AG20443 (cell line): ENCODE measurements around the gene LMO7.
"Not testable (repeated sequence)": the region's sequence is repeated elsewhere in the genome, so short reads cannot be mapped to it uniquely, and the experiment has no call there.

Experiments
- DNase-seq: peaks from one replicate; pipeline ENCODE4 v3.0.0; 2012; ENCODE audit warnings: low spot score, mixed read lengths

LMO7 gene

DNA sequence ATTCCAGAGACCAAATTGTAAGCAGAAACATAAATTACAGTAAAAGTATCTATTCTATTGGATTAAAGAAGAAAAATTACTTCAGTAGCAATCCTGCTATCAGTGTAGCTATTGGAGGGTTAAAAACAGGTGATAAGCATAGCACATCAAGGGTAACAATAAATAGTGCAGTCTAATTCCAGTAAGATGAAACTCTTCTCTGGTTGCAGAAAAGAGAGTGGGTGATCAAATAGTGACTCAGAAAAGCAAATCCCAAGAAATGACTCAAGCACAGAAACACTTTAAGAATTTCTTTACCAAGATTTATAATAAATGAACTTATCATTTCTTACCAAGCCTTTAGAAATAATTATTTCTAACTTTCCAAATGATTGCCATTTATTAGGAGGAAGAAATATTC is 135.7 kb downstream of the LMO7 start:
- peak; percentile 50 for DNase-seq

DNA sequence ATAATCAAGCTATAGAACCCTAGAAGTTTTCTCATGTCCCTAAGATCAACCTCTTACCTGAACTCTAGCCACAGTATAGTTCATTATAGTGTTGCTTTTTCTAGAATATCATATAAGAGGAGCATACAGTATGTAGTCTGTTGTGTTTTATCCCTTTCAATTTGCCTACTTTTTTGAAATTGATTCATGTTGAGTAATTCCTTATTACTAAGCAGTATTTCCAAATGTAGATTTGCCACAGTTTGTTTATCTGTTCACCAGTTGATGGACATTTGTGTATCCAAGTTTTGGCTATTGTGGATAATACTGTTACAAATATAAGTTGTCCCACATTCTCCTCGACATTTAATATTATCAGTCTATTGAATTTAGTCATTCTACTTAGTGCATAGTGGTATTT is 138.0 kb downstream of the LMO7 start:
- no peak for DNase-seq

DNA sequence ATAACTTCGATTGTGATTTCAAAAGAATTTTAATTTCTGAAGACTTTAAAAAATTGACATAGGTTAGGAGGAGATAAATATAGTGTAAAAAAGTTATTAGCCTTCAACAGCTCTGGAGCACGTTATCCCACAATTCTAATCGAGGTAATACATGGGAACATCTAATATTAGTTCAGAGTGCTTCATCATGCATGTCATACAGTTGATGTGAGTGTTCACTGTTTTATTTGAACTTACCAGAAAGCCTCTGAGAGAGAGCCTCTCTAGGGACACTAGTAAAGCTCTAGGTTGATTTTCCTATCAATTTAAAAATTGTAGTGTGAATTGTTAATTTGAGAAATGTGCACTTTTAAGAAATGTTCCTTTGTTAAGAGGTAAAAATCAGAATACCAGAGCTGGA is 140.4 kb downstream of the LMO7 start:
- no peak for DNase-seq

DNA sequence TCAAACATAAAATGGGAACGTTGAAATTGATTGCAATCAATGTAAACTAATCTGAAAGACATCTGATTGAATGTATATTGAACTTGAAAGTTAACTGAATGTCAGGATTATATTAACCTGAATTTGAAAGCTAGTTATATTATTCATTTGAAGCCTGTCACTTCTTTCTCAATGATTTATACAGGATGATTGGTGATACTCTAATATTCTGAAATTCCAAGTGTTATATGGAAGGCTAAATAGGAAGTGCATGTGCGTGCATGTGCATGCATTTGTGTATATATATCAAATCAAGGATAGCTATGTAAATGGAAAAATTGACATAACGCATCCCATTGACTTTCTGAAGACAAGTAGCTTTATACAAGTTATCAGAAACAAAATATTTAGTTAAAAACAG is 143.3 kb downstream of the LMO7 start:
- no peak for DNase-seq

DNA sequence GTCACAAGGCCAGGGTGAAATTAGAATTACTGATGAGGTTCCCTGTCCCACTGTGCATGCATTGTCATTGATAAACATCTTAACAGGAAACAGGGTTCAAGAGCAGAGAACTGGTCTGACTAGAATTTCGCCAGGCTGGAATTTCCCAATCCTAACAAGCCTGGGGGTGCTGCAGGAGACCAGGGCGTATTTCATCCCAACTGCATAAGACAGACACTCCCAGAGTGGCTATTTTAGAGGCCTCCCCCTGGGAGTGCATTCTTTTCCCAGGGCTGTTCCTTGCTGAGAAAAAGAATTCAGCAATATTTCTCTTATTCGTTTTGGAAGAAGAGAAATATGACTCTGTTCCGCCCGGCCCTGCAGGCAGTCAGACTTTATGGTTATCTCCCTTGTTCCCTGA is 144.0 kb downstream of the LMO7 start:
- DNase-seq, result not testable (repeated sequence)

DNA sequence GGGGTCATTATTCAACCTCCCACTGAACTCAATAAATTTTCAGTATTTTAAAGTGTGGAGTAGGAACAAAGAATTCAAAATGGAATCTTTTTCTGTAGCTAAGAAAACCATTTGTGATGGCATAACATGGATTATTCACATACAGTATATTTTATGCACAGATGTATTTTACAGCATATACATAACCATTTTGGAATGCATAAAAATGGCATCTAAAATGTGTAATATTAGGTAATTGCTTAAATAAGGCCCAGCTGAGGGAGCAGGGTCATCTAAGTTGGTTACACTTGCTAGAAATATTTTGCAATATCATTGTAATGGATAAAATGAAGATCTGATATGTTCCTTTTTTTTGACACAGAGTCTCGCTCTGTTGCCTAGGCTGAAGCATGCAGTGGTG is 146.9 kb downstream of the LMO7 start:
- DNase-seq, result no peak

DNA sequence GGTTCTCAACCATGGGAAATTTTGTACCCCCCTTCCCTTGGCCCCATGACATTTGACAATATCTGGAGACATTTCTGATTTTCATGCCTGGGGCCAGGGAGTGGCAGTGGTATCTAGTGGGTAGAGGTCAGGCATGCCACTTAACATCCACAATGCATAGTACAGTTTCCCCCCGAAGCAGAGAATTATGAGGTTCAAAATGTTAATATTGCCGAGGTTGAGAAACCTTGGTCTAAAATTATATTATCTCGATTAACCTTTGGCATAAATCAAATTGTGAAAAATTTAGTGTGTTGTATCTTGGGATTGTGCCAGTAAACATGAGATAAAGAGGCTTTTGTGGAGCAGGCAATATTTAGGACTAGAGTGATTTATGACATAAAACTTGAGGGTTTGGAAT is 147.9 kb downstream of the LMO7 start:
- DNase-seq, result no peak

DNA sequence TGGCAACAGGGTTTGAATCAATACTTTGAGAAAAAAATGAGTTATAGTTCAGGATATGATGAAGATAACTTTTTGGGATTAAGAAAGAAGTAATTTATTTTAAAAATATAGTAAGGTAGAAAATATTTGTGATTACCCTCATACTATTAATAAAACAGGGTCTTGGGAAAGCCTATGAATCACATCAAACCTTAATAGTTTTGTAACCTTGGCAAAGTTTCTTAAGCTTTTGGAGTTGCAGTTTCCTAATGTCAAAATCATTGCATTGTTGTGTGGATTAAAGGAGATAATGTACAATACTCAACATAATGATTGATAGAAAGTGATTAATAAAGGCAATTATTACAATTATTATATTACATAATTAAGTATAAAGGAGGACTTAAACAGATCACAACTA is 149.0 kb downstream of the LMO7 start:
- no peak for DNase-seq

DNA sequence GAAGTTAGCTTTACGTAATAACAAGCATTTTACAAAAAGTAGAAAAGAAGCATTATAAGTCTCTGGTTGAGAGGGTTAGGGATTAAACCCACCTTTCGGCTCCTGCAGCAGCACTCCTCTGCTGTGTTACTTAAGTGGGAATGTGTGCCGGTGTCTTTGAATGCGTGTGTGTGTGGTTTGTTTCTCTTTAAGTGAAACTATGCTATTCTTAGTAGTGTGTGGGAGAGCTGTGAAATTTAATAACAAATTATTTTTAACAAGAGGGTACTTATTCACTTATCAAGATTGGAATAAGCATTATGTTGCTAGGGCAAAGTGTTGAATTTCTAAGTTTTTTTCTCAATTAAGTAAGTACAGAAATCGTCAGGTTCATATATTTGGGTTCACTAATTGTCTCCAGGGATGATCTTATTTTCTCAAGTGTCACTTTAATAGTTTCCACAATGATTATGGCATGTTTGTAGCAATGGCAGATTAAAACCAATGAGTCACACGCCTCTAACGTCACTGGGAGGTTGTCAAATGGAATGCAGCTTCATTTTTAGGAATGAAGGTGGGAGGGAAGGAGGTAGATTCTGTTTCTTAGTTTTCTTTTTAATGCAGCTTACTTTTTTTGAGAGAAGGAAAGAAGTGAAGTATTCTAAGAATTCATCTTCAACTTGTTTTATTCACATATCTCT is 151.3 kb downstream of the LMO7 start:
- DNase-seq, result peak; percentile 37

DNA sequence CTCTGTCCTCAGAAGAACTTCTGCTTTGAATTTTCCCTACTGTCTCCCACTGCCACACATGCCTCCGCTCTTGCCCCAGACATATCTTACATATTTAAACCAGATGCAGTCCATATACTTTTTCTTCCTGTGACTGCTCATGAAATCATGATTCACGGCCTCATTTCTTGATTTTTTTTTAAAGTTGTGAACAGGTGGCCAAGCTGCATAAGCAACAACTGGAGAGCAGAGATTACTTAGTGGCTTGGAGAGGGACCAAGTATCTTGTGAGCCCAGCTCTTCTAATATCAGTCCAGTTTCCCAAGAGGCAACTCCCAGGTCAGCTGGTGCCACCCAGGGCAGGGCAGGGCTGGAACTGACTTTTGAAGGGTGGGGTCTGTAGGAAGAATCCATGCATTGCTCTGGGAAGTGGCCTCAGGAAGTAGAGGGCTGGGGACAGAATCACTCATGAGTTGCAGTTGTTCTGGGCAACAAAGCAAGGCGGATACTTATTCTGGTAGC is 152.4 kb downstream of the LMO7 start:
- peak; percentile 46 for DNase-seq

DNA sequence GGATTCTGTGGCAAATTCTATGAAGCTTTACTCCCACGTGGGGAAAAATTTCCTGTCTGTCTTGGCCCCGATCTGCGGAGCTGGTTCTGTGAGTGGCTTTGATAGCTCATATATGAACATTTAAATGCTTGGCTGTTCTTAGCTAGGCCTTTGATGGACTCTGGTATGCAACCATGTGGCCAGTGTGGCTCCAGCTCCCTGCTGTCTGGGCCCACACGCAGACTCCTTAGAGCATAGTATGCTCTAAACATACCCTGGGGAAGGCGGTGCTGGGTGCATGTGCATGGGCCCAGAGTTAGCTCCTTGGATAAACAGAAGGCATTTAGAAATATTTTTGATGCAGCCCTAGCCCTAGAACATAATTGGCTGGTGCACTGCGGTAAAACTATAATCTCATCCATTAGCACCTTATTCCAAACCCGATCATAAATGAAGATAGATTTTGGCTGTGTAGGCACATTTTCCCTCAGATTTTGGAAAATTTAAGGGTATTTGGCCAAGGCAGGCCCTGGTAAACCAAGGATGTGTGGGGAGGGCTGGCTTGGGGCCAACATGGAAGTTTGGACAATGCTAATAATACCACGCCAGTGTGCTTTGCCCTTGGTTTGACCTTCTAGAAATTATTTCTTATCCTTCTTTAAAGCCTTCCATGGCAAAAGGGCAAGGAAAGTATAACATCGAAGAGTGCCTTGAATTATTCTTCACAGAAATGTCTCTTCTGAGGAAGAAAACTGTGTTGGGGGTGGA is 153.5 kb downstream of the LMO7 start:
- no peak for DNase-seq

DNA sequence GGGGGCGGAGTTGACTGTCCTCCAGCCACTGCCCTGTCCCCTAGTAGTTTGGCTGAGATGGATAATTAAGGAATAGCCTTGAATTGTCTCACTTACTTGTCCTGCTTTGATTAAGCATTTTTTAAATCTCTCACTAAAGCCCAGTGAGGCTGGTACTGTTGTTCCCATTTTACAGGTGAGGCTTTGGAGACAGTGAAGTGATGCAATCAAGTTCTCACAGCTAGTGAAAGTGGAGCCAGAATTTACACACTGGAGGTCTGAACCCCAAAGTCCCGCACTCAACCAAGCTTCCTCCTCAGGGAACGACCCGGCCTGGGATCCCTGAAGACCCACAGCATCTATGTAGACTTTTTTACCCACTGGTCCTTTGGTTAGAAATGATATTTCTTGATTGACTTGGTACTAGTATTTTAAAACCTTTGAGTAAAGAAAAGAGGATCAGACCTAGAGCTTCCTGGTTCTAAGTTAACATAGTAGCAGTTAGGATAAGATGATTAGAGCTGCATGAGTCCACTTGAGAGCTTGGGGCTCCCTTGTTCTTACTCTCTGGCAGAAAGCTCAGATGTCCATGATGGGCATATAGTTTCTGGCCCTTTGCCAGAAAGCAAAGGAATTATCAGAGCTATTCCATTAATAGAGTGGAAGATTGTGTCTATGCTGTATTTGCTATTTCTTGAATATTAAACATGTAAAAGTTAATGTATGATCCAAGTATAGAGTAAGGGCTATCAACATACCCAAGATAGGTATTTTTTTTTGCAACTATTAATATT is 154.3 kb downstream of the LMO7 start:
- no peak for DNase-seq

DNA sequence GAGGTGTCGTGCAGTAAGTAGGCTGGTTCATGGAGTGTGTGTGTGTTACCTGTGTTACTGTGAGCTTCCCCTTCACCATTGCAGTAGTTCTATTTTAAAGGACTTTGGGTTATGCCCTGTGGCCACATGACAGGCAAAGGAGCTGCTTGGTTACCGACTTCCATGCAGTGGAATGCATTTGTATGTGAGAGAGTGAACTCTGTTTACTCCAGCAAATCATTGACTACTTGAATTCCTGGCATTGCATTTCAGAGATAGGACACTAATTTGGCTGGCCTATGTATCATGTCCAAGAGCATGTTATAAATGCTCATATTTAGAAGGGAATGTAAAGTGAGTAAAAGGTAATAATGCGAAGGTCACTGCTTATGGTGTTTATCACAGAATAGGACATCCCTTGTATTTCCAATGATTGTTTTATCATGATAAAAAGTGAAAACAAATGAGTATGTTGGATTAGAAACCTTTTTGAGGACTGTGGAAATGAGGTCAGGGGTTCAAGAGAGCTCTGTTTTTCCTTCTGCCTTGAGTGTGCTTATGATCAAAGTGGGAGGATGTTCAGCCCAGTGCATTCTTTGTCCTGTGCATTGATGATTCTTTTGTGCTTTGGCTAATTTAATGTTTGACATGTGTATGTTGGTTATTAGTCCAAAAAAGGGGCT is 156.5 kb downstream of the LMO7 start:
- no peak for DNase-seq

DNA sequence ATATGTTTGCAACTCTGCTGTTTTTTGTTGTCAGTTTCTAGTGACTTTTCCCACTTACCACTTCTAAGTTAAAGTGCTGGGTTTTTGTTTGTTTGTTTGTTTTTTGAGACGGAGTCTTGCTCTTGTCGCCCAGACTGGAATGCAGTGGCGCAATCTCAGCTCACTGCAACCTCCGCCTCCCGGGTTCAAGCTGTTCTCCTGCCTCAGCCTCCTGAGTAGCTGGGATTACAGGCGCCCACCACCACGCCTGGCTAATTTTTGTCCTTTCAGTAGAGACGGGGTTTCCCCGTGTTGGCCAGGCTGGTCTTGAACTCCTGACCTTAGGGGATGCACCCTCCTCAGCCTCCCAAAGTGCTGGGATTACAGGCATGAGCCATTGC is 157.0 kb downstream of the LMO7 start:
- DNase-seq, result not testable (repeated sequence)

DNA sequence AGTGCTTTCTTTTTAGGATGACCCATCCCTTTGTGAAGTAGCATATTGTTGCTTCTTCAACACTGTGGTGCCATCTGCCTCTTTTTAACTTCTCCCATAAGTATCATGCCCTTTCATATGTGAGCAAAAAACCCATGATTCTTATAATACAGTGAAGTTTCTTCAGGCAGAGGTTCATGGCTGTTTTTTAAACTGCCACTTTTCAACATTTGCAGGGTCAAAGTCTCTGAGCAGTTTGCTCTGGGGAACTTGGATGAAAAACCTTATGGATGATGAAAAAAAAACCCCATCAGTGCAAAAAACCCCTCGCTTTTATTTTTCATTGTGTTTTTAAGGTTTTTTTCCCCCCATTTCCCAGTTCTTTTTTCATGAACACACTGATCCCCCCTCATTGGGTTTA is 158.5 kb downstream of the LMO7 start:
- DNase-seq, result no peak

DNA sequence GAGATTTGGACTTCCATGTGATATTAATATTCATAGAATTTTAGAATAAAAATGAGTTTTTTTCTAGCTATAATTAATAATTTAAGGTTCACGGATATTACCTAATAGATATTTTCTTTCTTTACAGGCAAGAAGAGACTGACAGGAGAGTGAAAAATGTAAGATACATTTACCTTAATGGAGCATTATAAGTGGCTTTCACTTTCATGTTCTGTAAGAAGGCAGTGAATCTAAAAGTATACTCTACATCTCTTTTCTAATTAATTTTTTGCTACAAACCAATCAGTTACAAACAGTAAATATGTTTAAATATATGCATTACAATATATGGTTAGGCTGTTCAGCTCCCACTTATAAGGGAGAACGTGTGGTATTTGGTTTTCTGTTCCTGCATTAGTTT is 159.1 kb downstream of the LMO7 start:
- DNase-seq, result no peak

DNA sequence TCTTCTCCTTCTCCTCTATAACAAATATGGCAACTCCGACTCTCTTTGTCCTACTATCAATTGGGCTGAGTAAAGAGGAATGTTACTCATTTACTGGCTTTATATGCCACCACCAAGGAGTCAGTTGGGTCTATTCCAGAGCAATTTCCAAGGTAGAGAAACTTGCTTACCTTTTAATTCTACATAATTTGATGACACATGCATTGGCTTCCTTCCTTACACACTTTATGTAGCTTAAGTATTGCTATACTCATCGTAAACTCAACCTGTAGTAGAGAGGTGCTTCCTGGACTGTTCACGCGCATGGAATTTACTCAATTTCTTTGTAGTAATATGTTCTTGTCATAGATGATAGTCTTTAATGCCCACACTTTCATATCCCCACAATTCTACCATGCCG is 160.7 kb downstream of the LMO7 start:
- DNase-seq, result no peak

DNA sequence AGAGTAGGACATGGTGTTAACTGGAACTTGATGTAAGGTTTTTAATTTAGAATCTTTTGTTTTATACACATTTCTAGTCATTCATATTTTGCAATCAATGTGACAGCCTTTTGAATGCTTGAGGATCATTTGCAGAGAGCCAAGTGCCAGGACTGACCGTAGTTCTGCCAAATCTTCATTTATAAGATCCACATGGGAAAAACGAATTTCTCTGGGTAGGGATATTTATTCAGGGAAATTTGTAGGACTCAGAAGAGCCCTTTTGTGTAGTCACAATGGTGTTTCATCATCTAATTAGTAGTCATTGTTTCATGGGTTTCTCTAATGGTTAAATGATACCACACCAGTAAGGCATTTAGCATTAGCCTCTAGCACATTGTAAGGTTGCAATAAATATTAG is 161.1 kb downstream of the LMO7 start:
- DNase-seq, result no peak

DNA sequence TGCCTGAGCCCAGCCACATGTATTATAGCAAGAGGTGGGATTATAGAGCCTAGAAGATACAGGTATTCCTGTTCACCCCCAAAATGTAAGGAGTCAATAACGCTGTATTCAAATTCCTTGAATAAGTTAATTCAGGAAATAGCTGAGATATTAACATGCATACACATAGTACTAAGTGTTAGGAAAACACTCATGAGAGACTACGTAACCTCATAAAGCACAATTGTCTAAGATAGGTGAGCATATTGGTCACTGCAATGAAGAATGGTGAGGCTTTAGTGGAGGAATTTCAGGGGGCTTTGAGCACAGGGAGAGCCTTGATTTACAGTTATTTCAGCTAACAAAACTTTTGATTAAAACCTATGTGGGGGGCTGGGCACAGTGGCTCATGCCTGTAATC is 161.6 kb downstream of the LMO7 start:
- DNase-seq, result no peak

DNA sequence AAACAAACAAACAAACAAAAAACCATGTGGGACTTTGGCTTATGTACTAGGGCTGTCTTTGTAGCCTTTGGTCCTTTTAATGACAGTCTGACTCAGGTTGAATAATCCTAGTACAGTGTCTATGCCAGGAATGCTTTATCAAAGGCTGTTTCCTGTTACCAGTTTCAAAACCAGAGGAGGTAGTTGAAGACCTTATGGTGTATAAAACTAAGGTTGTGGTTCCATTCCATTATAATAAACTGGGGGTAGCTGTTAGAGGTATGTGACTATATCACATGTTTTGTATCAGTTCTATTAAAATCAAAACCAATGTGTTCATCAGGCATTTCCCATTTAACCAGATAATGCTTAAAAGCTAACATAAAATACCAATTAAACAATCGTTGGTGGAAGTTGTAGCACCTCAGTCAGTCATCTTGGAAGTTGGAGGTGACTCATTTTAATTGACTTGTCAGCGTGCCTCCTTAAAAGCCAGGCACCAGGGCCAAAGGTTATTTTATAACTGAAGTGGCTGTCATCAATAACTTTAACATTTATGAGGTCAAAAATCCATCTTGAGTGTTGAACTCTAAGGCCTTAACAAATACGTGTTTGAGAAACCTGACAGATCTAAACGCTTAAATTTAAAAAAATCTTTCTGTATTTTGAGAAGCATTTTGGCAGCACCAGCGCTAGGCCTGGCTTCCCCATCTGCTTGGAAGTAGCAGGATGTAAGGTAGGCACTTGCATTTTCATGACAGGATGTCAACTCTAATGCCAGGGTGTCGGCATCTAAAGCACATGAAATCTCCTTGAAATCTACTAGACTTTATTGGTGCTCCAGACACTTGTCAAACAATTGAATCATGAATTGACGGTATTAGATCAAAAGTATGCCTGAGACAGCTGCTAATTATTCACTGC is 162.5 kb downstream of the LMO7 start:
- peak; percentile 31 for DNase-seq

DNA sequence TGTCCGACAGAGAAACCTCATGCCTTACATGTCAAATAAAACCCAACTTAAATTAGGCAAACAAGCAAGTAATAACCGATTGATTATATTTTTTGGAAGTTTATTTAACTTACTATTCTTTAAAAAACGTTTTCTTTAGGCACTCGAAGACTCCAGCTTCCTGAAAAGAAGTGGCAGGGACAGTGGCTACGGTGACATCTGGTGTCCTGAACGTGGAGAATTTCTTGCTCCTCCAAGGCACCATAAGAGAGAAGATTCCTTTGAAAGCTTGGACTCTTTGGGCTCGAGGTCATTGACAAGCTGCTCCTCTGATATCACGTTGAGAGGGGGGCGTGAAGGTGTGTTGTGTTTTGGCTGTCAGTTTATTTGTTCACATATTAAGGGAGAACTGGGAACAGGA is 164.4 kb downstream of the LMO7 start:
- DNase-seq, result no peak
